HCT116 (cell line): Measurements from ENCODE around the gene BRSK2. TPM values are rescaled to one million over a fixed set of nuclear protein-coding genes. Genes with fewer than 3 reads are reported as not detected.

Source experiments
- ATAC-seq: fragments of 200-7000 bp; cut with Tn5 transposase; 2 replicates; pipeline ENCODE4 v1.9.1; 2020; ENCODE audit warnings: mild to moderate bottlenecking, moderate library complexity
- BruUV-seq: library from RNA; stranded (reverse); fragments of 400-500 nt; replicated peaks from 2 replicates; lab custom pipeline; 2021; lab: Mats Ljungman, UMichigan
- CTCF ChIA-PET: fragments of 300-600 bp; sonication (Branson Sonifier 250); formaldehyde crosslinking; loops from one replicate; lab custom pipeline; 2021; ENCODE audit warnings: antibody characterized with exemption; lab: Charles Lee
- POLR2A ChIA-PET: fragments of 300-600, 350-600 bp; sonication (Branson Sonifier 250); formaldehyde crosslinking; loops from one replicate; lab custom pipeline; 2021; ENCODE audit warnings: antibody characterized with exemption; lab: Charles Lee
- RAD21 ChIA-PET, 2 experiments: fragments of 300-600 bp; sonication (Branson Sonifier 250); formaldehyde crosslinking; loops; one replicate each; lab custom pipeline; 2023; ENCODE audit warnings: low total read pairs in 2 of 2; ENCODE audit not compliant: uncharacterized antibody in 2 of 2, unreplicated experiment in 2 of 2, low non-redundant PET in 1 of 2; lab: Charles Lee
- DNase-seq: peaks from one replicate; pipeline ENCODE4 v3.0.0-alpha.2; 2010; ENCODE audit warnings: low read depth, low spot score
- H2AFZ ChIP-seq: fragments of 200-600 bp; shearing (Covaris generic), sonication (generic); 2 replicates; pipeline ENCODE4 v1.6.1; 2017; ENCODE audit warnings: low read depth, mixed run types, mixed read lengths, antibody characterized with exemption, low read length; ENCODE audit not compliant: poor library complexity, severe bottlenecking
- H3K27ac ChIP-seq: 2 replicates; pipeline ENCODE4 v1.5.1; 2012; ENCODE audit warnings: low read depth, low read length
- H3K27me3 ChIP-seq: fragments of 200-600 bp; sonication (generic); 2 replicates; pipeline ENCODE4 v1.6.1; 2016; ENCODE audit warnings: mixed run types, low read length, mixed read lengths; ENCODE audit not compliant: insufficient read depth
- H3K36me3 ChIP-seq, 2 experiments: fragments of 200-500 bp in 1 of 2; fragments of 200-600 bp in 1 of 2; sonication (Bioruptor generic) in 1 of 2; sonication (generic) in 1 of 2; 2 replicates each; pipeline versions ENCODE4 v1.5.1 to v1.6.1; 2014 to 2016; ENCODE audit warnings: low read length in 2 of 2, inconsistent platforms in 1 of 2, mixed read lengths in 1 of 2, mixed run types in 1 of 2; ENCODE audit not compliant: insufficient read depth in 2 of 2, control insufficient read depth in 1 of 2
- H3K4me1 ChIP-seq, 2 experiments: fragments of 200-600 bp in 1 of 2; sonication (generic) in 1 of 2; 2 replicates each; pipeline versions ENCODE4 v1.5.1 to v1.6.1; 2012 to 2017; ENCODE audit warnings: low read length in 2 of 2, inconsistent platforms in 1 of 2, mild to moderate bottlenecking in 1 of 2, mixed read lengths in 1 of 2, mixed run types in 1 of 2, moderate library complexity in 1 of 2; ENCODE audit not compliant: insufficient read depth in 2 of 2, control insufficient read depth in 1 of 2
- H3K4me2 ChIP-seq: fragments of 200-600 bp; sonication (generic); 2 replicates; pipeline ENCODE4 v1.6.1; 2017; ENCODE audit warnings: mixed run types, low read length, mixed read lengths
- H3K4me3 ChIP-seq, 2 experiments: fragments of 200-600 bp in 1 of 2; sonication (generic) in 1 of 2; replicated peaks in 1 of 2; 2 replicates each; pipeline ENCODE4 v1.5.1; 2011 to 2016; ENCODE audit warnings: low read length in 2 of 2, control low read depth in 1 of 2, low read depth in 1 of 2, mild to moderate bottlenecking in 1 of 2, mixed read lengths in 1 of 2, mixed run types in 1 of 2
- H3K79me2 ChIP-seq: fragments of 200-600 bp; sonication (generic); 2 replicates; pipeline ENCODE4 v1.6.1; 2017; ENCODE audit warnings: mild to moderate bottlenecking, mixed run types, low read length, moderate library complexity, mixed read lengths; ENCODE audit not compliant: insufficient read depth
- H3K9ac ChIP-seq: fragments of 200-600 bp; sonication (generic); 2 replicates; pipeline ENCODE4 v1.6.1; 2016; ENCODE audit warnings: low read length, mixed read lengths
- H3K9me2 ChIP-seq: fragments of 200-600 bp; sonication (generic), shearing (Covaris generic); 2 replicates; pipeline ENCODE4 v1.6.1; 2017; ENCODE audit warnings: mixed run types, mild to moderate bottlenecking, moderate library complexity; ENCODE audit not compliant: insufficient read depth
- H3K9me3 ChIP-seq, 2 experiments: fragments of 200-500 bp in 1 of 2; fragments of 200-600 bp in 1 of 2; sonication (Bioruptor generic) in 1 of 2; sonication (generic) in 1 of 2; 2 replicates each; pipeline ENCODE4 v1.6.1; 2014 to 2017; ENCODE audit warnings: low read length in 2 of 2, mixed read lengths in 2 of 2, inconsistent platforms in 1 of 2, low read depth in 1 of 2, mild to moderate bottlenecking in 1 of 2, mixed run types in 1 of 2, moderate library complexity in 1 of 2; ENCODE audit not compliant: control insufficient read depth in 1 of 2, insufficient read depth in 1 of 2
- H4K20me1 ChIP-seq: fragments of 200-600 bp; sonication (generic), shearing (Covaris generic); 2 replicates; pipeline ENCODE4 v1.6.1; 2017; ENCODE audit warnings: mixed run types, mild to moderate bottlenecking, moderate library complexity; ENCODE audit not compliant: insufficient read depth
- CEBPB ChIP-seq: IDR thresholded peaks from 2 replicates; pipeline ENCODE4 v1.6.1; 2012; ENCODE audit warnings: low read depth
- ELF1 ChIP-seq: IDR thresholded peaks from 2 replicates; pipeline ENCODE4 v1.6.1; 2012; ENCODE audit warnings: low read depth, borderline replicate concordance
- EZH2phosphoT487 ChIP-seq: fragments of 200-600 bp; IDR thresholded peaks from 2 replicates; pipeline ENCODE4 v1.6.1; 2018; ENCODE audit warnings: antibody characterized with exemption, borderline replicate concordance
- FOSL1 ChIP-seq: IDR thresholded peaks from 2 replicates; pipeline ENCODE4 v1.6.1; 2012; ENCODE audit warnings: low read depth
- MAX ChIP-seq: IDR thresholded peaks from 2 replicates; pipeline ENCODE4 v1.6.1; 2012
- POLR2A ChIP-seq: IDR thresholded peaks from 2 replicates; pipeline ENCODE4 v1.7.0; 2011; ENCODE audit warnings: borderline replicate concordance; ENCODE audit not compliant: insufficient read depth, insufficient read length; ENCODE audit errors: extremely low read depth
- POLR2AphosphoS5 ChIP-seq: IDR thresholded peaks from 2 replicates; pipeline ENCODE4 v1.6.1; 2011; ENCODE audit warnings: mild to moderate bottlenecking, low read depth, low read length, moderate library complexity
- RAD21 ChIP-seq: IDR thresholded peaks from 2 replicates; pipeline ENCODE4 v1.6.1; 2012; ENCODE audit warnings: low read depth, mild to moderate bottlenecking
- TCF7L2 ChIP-seq: IDR thresholded peaks from 2 replicates; pipeline ENCODE4 v1.7.0; 2011; ENCODE audit warnings: borderline replicate concordance, inconsistent platforms; ENCODE audit not compliant: insufficient read depth, insufficient read length; ENCODE audit errors: extremely low read depth
- YY1 ChIP-seq: IDR thresholded peaks from 2 replicates; pipeline ENCODE4 v1.6.1; 2011; ENCODE audit warnings: low read length, low read depth, moderate library complexity, mild to moderate bottlenecking; ENCODE audit not compliant: insufficient replicate concordance; ENCODE audit errors: extremely low read depth
- ZBTB33 ChIP-seq: IDR thresholded peaks from 2 replicates; pipeline ENCODE4 v1.6.1; 2011; ENCODE audit warnings: mild to moderate bottlenecking, low read length, moderate library complexity; ENCODE audit not compliant: insufficient replicate concordance; ENCODE audit errors: extremely low read depth
- ZFX ChIP-seq: fragments of 450-650 bp; IDR thresholded peaks from 2 replicates; pipeline ENCODE4 v1.6.1; 2017
- ZNF274 ChIP-seq: fragments of 200-500 bp; sonication (Bioruptor generic); IDR thresholded peaks from 2 replicates; pipeline ENCODE4 v1.6.1; 2014; ENCODE audit warnings: mild to moderate bottlenecking, low read depth, low read length, inconsistent platforms
- intact Hi-C: fragments of 100-400 bp; cut with micrococcal nuclease; formaldehyde crosslinking; loops from 2 replicates; pipeline ENCODE4 v1.10.0; 2022
- total RNA-seq: library from RNA; stranded (reverse); gene quantifications from one replicate; pipeline ENCODE4 v1.2.1, GENCODE V29; 2021; ENCODE audit not compliant: unreplicated experiment

BRSK2 gene
- total RNA-seq, 1 experiment from 2014 or later: 14.0 TPM

- Histone ChIP-seq H3K9me2 (no peaks in the 10 kb centered on the region), H3K79me2 (peaks cover 16% of the 10 kb centered on the region), H3K9me3 (no peaks in the 10 kb centered on the region), H3K36me3 (no peaks in the 10 kb centered on the region), H3K27ac (no peak overlapping the region), H3K4me1 (no peaks in the 10 kb centered on the region), H3K9ac (no peak overlapping the region), H4K20me1 (no peaks in the 10 kb centered on the region), H3K4me2 (no peak overlapping the region), H3K27me3 (no peaks in the 10 kb centered on the region), H2AFZ (no peak overlapping the region), H3K4me3 (no peak overlapping the region)
- POLR2A ChIA-PET: no interaction called here
- CTCF ChIA-PET: no interaction called here
- intact Hi-C loops: no loop called here
- no peak for ATAC-seq
- RAD21 ChIA-PET: no interaction called here
- no TSS peak for BruUV-seq
- no peak for DNase-seq
- TF ChIP-seq TCF7L2: no peak
- no peak for TF ChIP-seq ZFX
- no peak for TF ChIP-seq YY1
- TF ChIP-seq POLR2AphosphoS5: no peak
- TF ChIP-seq ZNF274: no peak
- no peak for TF ChIP-seq EZH2phosphoT487
- TF ChIP-seq MAX: no peak
- TF ChIP-seq FOSL1: no peak
- TF ChIP-seq ELF1: no peak
- no peak for TF ChIP-seq RAD21
- no peak for TF ChIP-seq ZBTB33
- no peak for TF ChIP-seq POLR2A
- no peak for TF ChIP-seq CEBPB
Measured at GRCh38 chr11:1507381-1508140, 117.8 kb downstream of the BRSK2 start.
